A673 (cell line): ENCODE data around the gene FADD. TPM values are rescaled to one million over a fixed set of nuclear protein-coding genes. Genes with fewer than 3 reads are reported as not detected.

ENCODE experiments used
- BruUV-seq: library from RNA; stranded (reverse); fragments of 400-500 nt; replicated peaks from 2 replicates; lab custom pipeline; 2021; lab: Mats Ljungman, UMichigan
- CTCF ChIA-PET: fragments of 300-600 bp; sonication (Branson Sonifier 250); formaldehyde crosslinking; loops from one replicate; lab custom pipeline; 2022; ENCODE audit warnings: antibody characterized with exemption; lab: Charles Lee
- POLR2A ChIA-PET: fragments of 300-600 bp; sonication (Branson Sonifier 250); formaldehyde crosslinking; loops from one replicate; lab custom pipeline; 2022; ENCODE audit warnings: antibody characterized with exemption; ENCODE audit not compliant: low non-redundant PET; lab: Charles Lee
- DNase-seq: peaks from one replicate; pipeline ENCODE4 v3.0.0-alpha.2; 2015; ENCODE audit warnings: low spot score
- H3K27ac ChIP-seq: fragments of 200-600 bp; sonication (generic); 2 replicates; pipeline ENCODE4 v1.5.1; 2016; ENCODE audit warnings: mixed run types, low read depth, mild to moderate bottlenecking, mixed read lengths, antibody characterized with exemption, low read length; ENCODE audit not compliant: poor library complexity, severe bottlenecking
- H3K27me3 ChIP-seq: fragments of 200-600 bp; sonication (generic); replicated peaks from 2 replicates; pipeline ENCODE4 v1.6.1; 2017; ENCODE audit warnings: mixed run types, low read depth, mild to moderate bottlenecking, mixed read lengths, antibody characterized with exemption, low read length; ENCODE audit not compliant: insufficient read depth, poor library complexity
- H3K36me3 ChIP-seq: fragments of 200-600 bp; sonication (generic); 2 replicates; pipeline ENCODE4 v1.6.1; 2016; ENCODE audit warnings: mixed run types, mild to moderate bottlenecking, mixed read lengths, antibody characterized with exemption, low read length; ENCODE audit not compliant: insufficient read depth, poor library complexity, severe bottlenecking
- H3K4me1 ChIP-seq: fragments of 200-600 bp; sonication (generic); 2 replicates; pipeline ENCODE4 v1.6.1; 2017; ENCODE audit warnings: mixed run types, mild to moderate bottlenecking, mixed read lengths, antibody characterized with exemption, low read length; ENCODE audit not compliant: insufficient read depth, poor library complexity, severe bottlenecking
- H3K4me3 ChIP-seq: fragments of 200-600 bp; sonication (generic); 2 replicates; pipeline ENCODE4 v1.5.1; 2016; ENCODE audit warnings: low read depth, mixed run types, mild to moderate bottlenecking, mixed read lengths, low read length; ENCODE audit not compliant: poor library complexity, severe bottlenecking
- H3K9me3 ChIP-seq: fragments of 200-600 bp; sonication (generic); 2 replicates; pipeline ENCODE4 v1.6.1; 2016; ENCODE audit warnings: mixed run types, low read depth, mild to moderate bottlenecking, mixed read lengths, antibody characterized with exemption, low read length; ENCODE audit not compliant: poor library complexity, severe bottlenecking
- CTCF ChIP-seq: fragments of 300-800, 200-600 bp; sonication (generic); conservative IDR thresholded peaks from 2 replicates; pipeline ENCODE4 v1.5.1; 2017; ENCODE audit warnings: low read depth, mild to moderate bottlenecking, antibody characterized with exemption, low read length, moderate library complexity, mixed read lengths
- EZH2 ChIP-seq: fragments of 200-600 bp; sonication (generic); IDR thresholded peaks from 2 replicates; pipeline ENCODE4 v1.6.1; 2017; ENCODE audit warnings: borderline replicate concordance, low read depth, mild to moderate bottlenecking, mixed read lengths, antibody characterized with exemption, low read length; ENCODE audit not compliant: poor library complexity, severe bottlenecking
- intact Hi-C: fragments of 100-400 bp; cut with micrococcal nuclease; formaldehyde crosslinking; loops from one replicate; pipeline ENCODE4 v1.10.0; 2022; ENCODE audit not compliant: unreplicated experiment
- total RNA-seq: library from RNA; stranded (reverse); gene quantifications from 2 replicates; pipeline ENCODE4 v1.2.3, GENCODE V29; 2021

Gene FADD
- total RNA-seq, 1 experiment from 2014 or later: 62.7 TPM

GRCh38 chr11:70242885-70243284 lies 39.8 kb downstream of the FADD start:
- intact Hi-C loops: no loop called here
- CTCF ChIA-PET: no interaction called here

GRCh38 chr11:70243912-70244652 lies 41.0 kb downstream of the FADD start:
- intact Hi-C loops: no loop called here
- BruUV-seq: no TSS peak
- DNase-seq: no peak
- Histone ChIP-seq H3K4me1 (no peaks in the 10 kb centered on the region), H3K27ac (no peak overlapping the region), H3K4me3 (no peak overlapping the region), H3K27me3 (no peaks in the 10 kb centered on the region), H3K9me3 (no peaks in the 10 kb centered on the region), H3K36me3 (no peaks in the 10 kb centered on the region)
- ChIA-PET POLR2A (no interaction called here), CTCF (interaction anchor here (0.6 kb wide), 1 partner anchor 17 kb away, joined by 3 read pairs; no protein-coding TSS in a partner anchor)
- no peak for TF ChIP-seq CTCF

More at GRCh38 chr11:70242885-70243284, 39.8 kb downstream of the FADD start:
- no peak for TF ChIP-seq EZH2
- TF ChIP-seq CTCF: no peak
- Histone ChIP-seq H3K4me3 (no peak overlapping the region), H3K27me3 (no peaks in the 10 kb centered on the region), H3K9me3 (no peaks in the 10 kb centered on the region), H3K4me1 (no peaks in the 10 kb centered on the region), H3K27ac (no peak overlapping the region), H3K36me3 (no peaks in the 10 kb centered on the region)
- no peak for DNase-seq
- POLR2A ChIA-PET: no interaction called here
- BruUV-seq: no TSS peak

- H3K27ac ChIP-seq: no peak overlapping the region
- no peak overlapping the region for H3K4me3 ChIP-seq
- H3K36me3 ChIP-seq: no peaks in the 10 kb centered on the region
- ChIA-PET POLR2A (no interaction called here), CTCF (no interaction called here)
- TF ChIP-seq CTCF (no peak), EZH2 (no peak)
- H3K9me3 ChIP-seq: no peaks in the 10 kb centered on the region
- no peak for DNase-seq
- BruUV-seq: no TSS peak
- no peaks in the 10 kb centered on the region for H3K4me1 ChIP-seq
- intact Hi-C loops: no loop called here
- no peaks in the 10 kb centered on the region for H3K27me3 ChIP-seq
These were observed 41.6 kb downstream of the FADD start for GRCh38 chr11:70244698-70245097.
